IMR-90 (cell line): ENCODE data around the gene MTCP1. TPM values are rescaled to one million over a fixed set of nuclear protein-coding genes. Genes with fewer than 3 reads are reported as not detected.
A peak's percentile ranks its signal among the peaks of the same experiment; 100 is the strongest.

Experiments used
- ATAC-seq: fragments of 200-7000 bp; cut with Tn5 transposase; 2 replicates; pipeline ENCODE4 v1.9.1; 2020; ENCODE audit warnings: low read depth, mild to moderate bottlenecking, moderate library complexity
- BruUV-seq: library from RNA; stranded (reverse); fragments of 400-500 nt; replicated peaks from 2 replicates; lab custom pipeline; 2021; lab: Mats Ljungman, UMichigan
- CTCF ChIA-PET: fragments of 300-600 bp; formaldehyde crosslinking; extraction: SDS; loops from one replicate; lab custom pipeline; 2021; ENCODE audit warnings: antibody characterized with exemption; lab: Yijun Ruan, JAX
- POLR2A ChIA-PET: fragments of 300-600 bp; sonication (Branson Sonifier 250); formaldehyde crosslinking; loops from one replicate; lab custom pipeline; 2022; ENCODE audit warnings: antibody characterized with exemption; ENCODE audit not compliant: unreplicated experiment; lab: Charles Lee
- DNase-seq: peaks from one replicate; pipeline ENCODE4 v3.0.0; 2013
- H2AFZ ChIP-seq: replicated peaks from 2 replicates; pipeline ENCODE3; 2013; ENCODE audit warnings: low read length, mild to moderate bottlenecking; ENCODE audit not compliant: poor library complexity
- H2AK5ac ChIP-seq: 2 replicates; pipeline ENCODE4 v1.6.1; 2013; ENCODE audit warnings: low read depth, low read length, inconsistent platforms
- H2AK9ac ChIP-seq: replicated peaks from 2 replicates; pipeline ENCODE3; 2013; ENCODE audit warnings: mild to moderate bottlenecking, low read depth, low read length, moderate library complexity; ENCODE audit not compliant: poor library complexity
- H2BK120ac ChIP-seq: 2 replicates; pipeline ENCODE4 v1.6.1; 2013; ENCODE audit warnings: low read depth, low read length, inconsistent platforms
- H2BK15ac ChIP-seq: 3 replicates; pipeline ENCODE4 v1.6.1; 2013; ENCODE audit warnings: low read depth, low read length, inconsistent platforms
- H2BK20ac ChIP-seq: 2 replicates; pipeline ENCODE4 v1.6.1; 2013; ENCODE audit warnings: low read depth, mild to moderate bottlenecking, inconsistent platforms, low read length, moderate library complexity
- H2BK5ac ChIP-seq: 2 replicates; pipeline ENCODE4 v1.6.1; 2013; ENCODE audit warnings: mild to moderate bottlenecking, low read depth, low read length, inconsistent platforms; ENCODE audit not compliant: poor library complexity, severe bottlenecking
- H3K14ac ChIP-seq: replicated peaks from 2 replicates; pipeline ENCODE4 v1.6.1; 2013; ENCODE audit warnings: low read depth, low read length, inconsistent platforms
- H3K18ac ChIP-seq: 2 replicates; pipeline ENCODE4 v1.6.1; 2013; ENCODE audit warnings: low read depth, low read length, control low read depth
- H3K23ac ChIP-seq: 2 replicates; pipeline ENCODE4 v1.6.1; 2013; ENCODE audit warnings: low read depth, low read length, inconsistent platforms
- H3K27ac ChIP-seq: 2 replicates; pipeline ENCODE4 v1.5.1; 2013; ENCODE audit warnings: mild to moderate bottlenecking, control low read depth, low read length; ENCODE audit not compliant: insufficient read depth
- H3K27me3 ChIP-seq: 2 replicates; pipeline ENCODE4 v1.6.1; 2013; ENCODE audit warnings: low read length; ENCODE audit not compliant: control insufficient read depth, insufficient read depth
- H3K36me3 ChIP-seq: 2 replicates; pipeline ENCODE4 v1.6.1; 2013; ENCODE audit warnings: low read length, mixed read lengths; ENCODE audit not compliant: control insufficient read depth, insufficient read depth
- H3K4ac ChIP-seq: 2 replicates; pipeline ENCODE4 v1.6.1; 2013; ENCODE audit warnings: low read depth, low read length, inconsistent platforms
- H3K4me1 ChIP-seq: 2 replicates; pipeline ENCODE4 v1.6.1; 2013; ENCODE audit warnings: low read length, mixed read lengths; ENCODE audit not compliant: control insufficient read depth, insufficient read depth
- H3K4me2 ChIP-seq: 2 replicates; pipeline ENCODE4 v1.6.1; 2013; ENCODE audit warnings: low read depth, mild to moderate bottlenecking, control low read depth, low read length, moderate library complexity
- H3K4me3 ChIP-seq: 2 replicates; pipeline ENCODE4 v1.5.1; 2013; ENCODE audit warnings: low read depth, mild to moderate bottlenecking, control low read depth, low read length, moderate library complexity; ENCODE audit not compliant: insufficient read depth
- H3K56ac ChIP-seq: 2 replicates; pipeline ENCODE4 v1.6.1; 2013; ENCODE audit warnings: low read length, inconsistent platforms; ENCODE audit not compliant: insufficient read depth; ENCODE audit errors: extremely low read depth
- H3K79me1 ChIP-seq, 2 experiments: 2 replicates each; pipeline ENCODE4 v1.6.1; 2013; ENCODE audit warnings: low read length in 2 of 2, inconsistent platforms in 1 of 2, low read depth in 1 of 2
- H3K9ac ChIP-seq: 2 replicates; pipeline ENCODE4 v1.6.1; 2013; ENCODE audit warnings: low read depth, low read length, control low read depth
- H3K9me1 ChIP-seq: 2 replicates; pipeline ENCODE4 v1.6.1; 2013; ENCODE audit warnings: low read length, inconsistent platforms; ENCODE audit not compliant: insufficient read depth
- H3K9me3 ChIP-seq: 2 replicates; pipeline ENCODE4 v1.6.1; 2013; ENCODE audit warnings: low read length; ENCODE audit not compliant: control insufficient read depth, insufficient read depth
- H4K20me1 ChIP-seq: 2 replicates; pipeline ENCODE4 v1.6.1; 2013; ENCODE audit warnings: low read length, inconsistent platforms; ENCODE audit not compliant: insufficient read depth
- H4K5ac ChIP-seq: 2 replicates; pipeline ENCODE4 v1.6.1; 2013; ENCODE audit warnings: mild to moderate bottlenecking, low read depth, low read length, control low read depth
- H4K8ac ChIP-seq, 2 experiments: 2 replicates each; pipeline ENCODE4 v1.6.1; 2013; ENCODE audit warnings: low read depth in 2 of 2, low read length in 2 of 2, control low read depth in 1 of 2, inconsistent platforms in 1 of 2
- H4K91ac ChIP-seq: 2 replicates; pipeline ENCODE4 v1.6.1; 2013; ENCODE audit warnings: low read depth, low read length, inconsistent platforms; ENCODE audit not compliant: insufficient read depth
- CEBPB ChIP-seq: IDR thresholded peaks from 2 replicates; pipeline ENCODE4 v1.6.1; 2012; ENCODE audit warnings: low read depth, low read length, improper control_type of control experiment
- USF2 ChIP-seq: fragments of 150-350 bp; IDR thresholded peaks from 2 replicates; pipeline ENCODE4 v1.6.1; 2017; ENCODE audit warnings: mild to moderate bottlenecking, antibody characterized with exemption, low read length, low read depth
- whole genome bisulfite sequencing, 2 experiments: methylation state at CpG; one replicate each; pipeline versions ENCODE4 v1.1.5 to v1.1.7; 2013; ENCODE audit warnings: missing lambda C conversion rate in 2 of 2; ENCODE audit not compliant: insufficient read length in 1 of 2; ENCODE audit errors: extremely low coverage in 2 of 2; 5-methylcytosine and 5-hydroxymethylcytosine counted together
- dilution Hi-C: fragments of 300-500 bp; cut with HindIII; formaldehyde crosslinking; loops from one replicate; pipeline ENCODE4 v1.14.3; 2018; ENCODE audit warnings: low sequenced_read_pairs; ENCODE audit not compliant: unreplicated experiment
- in situ Hi-C: fragments of 300-500 bp; cut with MboI; formaldehyde crosslinking; loops from 3 replicates; pipeline ENCODE4 v1.14.3; 2019; ENCODE audit warnings: low sequenced_read_pairs, inconsistent platforms, mixed read lengths
- intact Hi-C: fragments of 100-400 bp; cut with micrococcal nuclease; formaldehyde crosslinking; loops from 2 replicates; pipeline ENCODE4 v1.10.0; 2022
- polyA plus RNA-seq, 3 experiments: library from polyadenylated mRNA; depleted of rRNA; stranded (reverse); fragments of >200 nt; gene quantifications; 2 replicates each; pipeline ENCODE4 v1.2.3, GENCODE V29; 2012; ENCODE audit warnings: low replicate concordance in 1 of 3
- total RNA-seq: library from RNA; depleted of rRNA; stranded (reverse); fragments of >200 nt; gene quantifications from 2 replicates; pipeline ENCODE4 v1.2.3, GENCODE V29; 2012

Gene MTCP1
- total and polyA plus RNA-seq, 2 of the 4 experiments (the other 2 are of a cell fraction) = 0.54 to 4.2 TPM

DNA sequence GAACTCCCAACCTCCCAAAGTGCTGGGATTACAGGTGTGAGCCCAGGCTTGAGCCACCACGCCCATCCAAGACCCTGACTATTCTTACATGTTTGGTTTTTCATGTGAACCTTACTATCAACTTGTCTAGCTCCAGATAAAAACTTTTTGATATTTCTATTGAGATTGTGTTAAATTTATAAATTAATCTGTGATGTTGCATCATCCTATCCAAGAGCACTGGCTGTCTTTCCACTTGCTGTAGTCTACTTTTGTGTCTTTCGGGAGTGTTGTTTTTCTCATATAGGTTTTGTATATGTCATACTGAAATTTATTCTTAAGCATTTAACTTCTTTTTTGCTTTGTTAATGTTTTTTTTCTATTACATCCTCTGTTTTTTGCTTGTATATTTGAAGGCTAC is 35.0 kb upstream of the MTCP1 start:
- H3K4ac ChIP-seq = no peak overlapping the region
- CTCF ChIA-PET = no interaction called here
- no peaks in the 10 kb centered on the region for H3K27me3 ChIP-seq
- DNase-seq = no peak
- no peak overlapping the region for H2BK15ac ChIP-seq
- H3K4me1 ChIP-seq = no peaks in the 10 kb centered on the region
- H3K9ac ChIP-seq = no peak overlapping the region
- no peak overlapping the region for H2AK5ac ChIP-seq
- H4K8ac ChIP-seq = no peak overlapping the region
- intact Hi-C loops (no loop called here), dilution Hi-C loops (no loop called here), in situ Hi-C loops (no loop called here)
- H3K4me3 ChIP-seq = no peak overlapping the region
- no peak overlapping the region for H2AK9ac ChIP-seq
- H2BK20ac ChIP-seq = no peak overlapping the region
- no peaks in the 10 kb centered on the region for H4K20me1 ChIP-seq
- H3K23ac ChIP-seq = no peak overlapping the region
- no peak overlapping the region for H2BK5ac ChIP-seq
- no peaks in the 10 kb centered on the region for H3K79me1 ChIP-seq
- 0 out of 2 replicates have a peak, but pooled peaks cover 1% of the 10 kb centered on the region for H3K36me3 ChIP-seq
- WGBS, 2 experiments = no CpG with 5 or more reads among the region's 2 CpGs
- no peak overlapping the region for H3K27ac ChIP-seq
- TF ChIP-seq USF2 (no peak), CEBPB (peak; percentile 30; the same call in 1 of the 2 replicates)
- POLR2A ChIA-PET = no interaction called here
- no peak overlapping the region for H2AFZ ChIP-seq
- no peaks in the 10 kb centered on the region for H3K9me1 ChIP-seq
- no peak overlapping the region for H3K4me2 ChIP-seq
- no peak overlapping the region for H2BK120ac ChIP-seq
- H4K91ac ChIP-seq = no peak overlapping the region
- no peak overlapping the region for H3K14ac ChIP-seq
- H4K5ac ChIP-seq = no peak overlapping the region
- no peak overlapping the region for H3K56ac ChIP-seq
- no peaks in the 10 kb centered on the region for H3K9me3 ChIP-seq
- no peak for ATAC-seq
- no peak overlapping the region for H3K18ac ChIP-seq
- BruUV-seq = no TSS peak
